SK-N-SH (cell line): ENCODE measurements around the gene ADAMTSL1. TPM values are rescaled to one million over a fixed set of nuclear protein-coding genes. Genes with fewer than 3 reads are reported as not detected.

ENCODE experiments used
- CTCF ChIA-PET: fragments of 300-600, 350-600 bp; formaldehyde crosslinking; extraction: SDS; loops from one replicate; lab custom pipeline; 2021; lab: Yijun Ruan, JAX
- POLR2A ChIA-PET: fragments of 350-600 bp; sonication (Branson Sonifier 250); formaldehyde crosslinking; extraction: SDS; loops from one replicate; lab custom pipeline; 2020; ENCODE audit warnings: antibody characterized with exemption, inconsistent platforms; lab: Yijun Ruan, JAX
- DNase-seq: peaks from one replicate; pipeline ENCODE4 v3.0.0; 2012
- H2AFZ ChIP-seq: fragments of 200-600 bp; sonication (generic); 2 replicates; pipeline ENCODE4 v1.8.1; 2016; ENCODE audit warnings: antibody characterized with exemption, mild to moderate bottlenecking, low read depth
- H3F3A ChIP-seq: fragments of 200-600 bp; sonication (generic); replicated peaks from 2 replicates; pipeline ENCODE3; 2016; ENCODE audit warnings: antibody characterized with exemption, mild to moderate bottlenecking; ENCODE audit not compliant: insufficient read depth
- H3K27ac ChIP-seq, 2 experiments: fragments of 200-500 bp in 1 of 2; fragments of 200-600 bp in 1 of 2; sonication (Bioruptor generic) in 1 of 2; sonication (generic), shearing (Covaris generic) in 1 of 2; 2 replicates each; pipeline versions ENCODE4 v1.5.1 to v1.6.1; 2014 to 2016; ENCODE audit warnings: low read depth in 2 of 2, inconsistent platforms in 1 of 2, low read length in 1 of 2, mild to moderate bottlenecking in 1 of 2, mixed read lengths in 1 of 2
- H3K27me3 ChIP-seq: fragments of 200-600 bp; sonication (generic), shearing (Covaris generic); 2 replicates; pipeline ENCODE4 v1.6.1; 2016; ENCODE audit warnings: mixed run types; ENCODE audit not compliant: insufficient read depth
- H3K36me3 ChIP-seq, 2 experiments: fragments of 200-500 bp in 1 of 2; fragments of 200-600 bp in 1 of 2; sonication (Bioruptor generic) in 1 of 2; sonication (generic) in 1 of 2; replicated peaks in 1 of 2; 2 replicates each; pipeline versions ENCODE3 to v1.5.1; 2014 to 2016; ENCODE audit warnings: low read length in 1 of 2, mild to moderate bottlenecking in 1 of 2; ENCODE audit not compliant: insufficient read depth in 2 of 2, control insufficient read depth in 1 of 2
- H3K4me1 ChIP-seq, 2 experiments: fragments of 200-500 bp in 1 of 2; fragments of 200-600 bp in 1 of 2; sonication (Bioruptor generic) in 1 of 2; sonication (generic), shearing (Covaris generic) in 1 of 2; 2 replicates each; pipeline versions ENCODE4 v1.5.1 to v1.6.1; 2014 to 2016; ENCODE audit warnings: low read depth in 1 of 2, low read length in 1 of 2, mixed run types in 1 of 2; ENCODE audit not compliant: insufficient read depth in 2 of 2, control insufficient read depth in 1 of 2
- H3K4me2 ChIP-seq: fragments of 200-600 bp; sonication (generic), shearing (Covaris generic); 2 replicates; pipeline ENCODE4 v1.6.1; 2017; ENCODE audit warnings: mixed run types
- H3K4me3 ChIP-seq, 2 experiments: fragments of 200-500 bp in 1 of 2; fragments of 200-600 bp in 1 of 2; sonication (Bioruptor generic) in 1 of 2; sonication (generic), shearing (Covaris generic) in 1 of 2; 2 replicates each; pipeline versions ENCODE4 v1.5.1 to v1.8.1; 2014 to 2016; ENCODE audit warnings: low read depth in 2 of 2, inconsistent platforms in 1 of 2, low read length in 1 of 2, mild to moderate bottlenecking in 1 of 2, mixed read lengths in 1 of 2, moderate library complexity in 1 of 2
- H3K79me2 ChIP-seq: fragments of 200-600 bp; sonication (generic); 2 replicates; pipeline ENCODE4 v1.8.1; 2017; ENCODE audit warnings: mild to moderate bottlenecking; ENCODE audit not compliant: insufficient read depth
- H3K9ac ChIP-seq: fragments of 200-600 bp; sonication (generic); 2 replicates; pipeline ENCODE4 v1.6.1; 2017; ENCODE audit warnings: mixed run types
- H3K9me2 ChIP-seq: fragments of 200-600 bp; sonication (generic); 2 replicates; pipeline ENCODE4 v1.6.1; 2017; ENCODE audit warnings: mixed run types
- H3K9me3 ChIP-seq: fragments of 200-600 bp; sonication (generic); 2 replicates; pipeline ENCODE4 v1.6.1; 2017; ENCODE audit warnings: mixed run types, mild to moderate bottlenecking, moderate library complexity
- H4K20me1 ChIP-seq: fragments of 200-600 bp; sonication (generic); 2 replicates; pipeline ENCODE4 v1.6.1; 2017; ENCODE audit warnings: mild to moderate bottlenecking, mixed run types; ENCODE audit not compliant: insufficient read depth
- ELF1 ChIP-seq: IDR thresholded peaks from 2 replicates; pipeline ENCODE4 v1.4.0; 2012
- EP300 ChIP-seq, 2 experiments: IDR thresholded peaks; 2 replicates each; pipeline versions ENCODE4 v1.4.0 to v1.6.1; 2012; ENCODE audit warnings: borderline replicate concordance in 1 of 2, low read depth in 1 of 2, low read length in 1 of 2
- EZH2phosphoT487 ChIP-seq: fragments of 200-600 bp; sonication (generic); IDR thresholded peaks from 2 replicates; pipeline ENCODE4 v1.6.1; 2017; ENCODE audit warnings: low read depth, mixed run types, mild to moderate bottlenecking, antibody characterized with exemption, moderate library complexity, borderline replicate concordance
- FOXM1 ChIP-seq: IDR thresholded peaks from 2 replicates; pipeline ENCODE4 v1.4.0; 2012; ENCODE audit warnings: low read depth, mild to moderate bottlenecking
- GABPA ChIP-seq: IDR thresholded peaks from 2 replicates; pipeline ENCODE4 v1.4.0; 2012; ENCODE audit warnings: low read depth, mild to moderate bottlenecking
- JUND ChIP-seq: IDR thresholded peaks from 2 replicates; pipeline ENCODE4 v1.4.0; 2012
- MAX ChIP-seq: IDR thresholded peaks from 2 replicates; pipeline ENCODE4 v1.4.0; 2012; ENCODE audit warnings: low read depth
- NFIC ChIP-seq: IDR thresholded peaks from 2 replicates; pipeline ENCODE4 v1.4.0; 2012; ENCODE audit warnings: borderline replicate concordance
- NRF1 ChIP-seq: IDR thresholded peaks from 2 replicates; pipeline ENCODE4 v1.6.1; 2012; ENCODE audit warnings: low read depth, mild to moderate bottlenecking, low read length
- PBX3 ChIP-seq: IDR thresholded peaks from 2 replicates; pipeline ENCODE4; 2012
- POLR2AphosphoS5 ChIP-seq: IDR thresholded peaks from 2 replicates; pipeline ENCODE4 v1.6.1; 2012; ENCODE audit warnings: low read depth, low read length
- RAD21 ChIP-seq: IDR thresholded peaks from 2 replicates; pipeline ENCODE4 v1.6.1; 2012; ENCODE audit warnings: mild to moderate bottlenecking, low read length
- REST ChIP-seq: IDR thresholded peaks from 2 replicates; pipeline ENCODE4 v1.6.1; 2012; ENCODE audit warnings: mild to moderate bottlenecking, low read depth, low read length, moderate library complexity
- SIN3A ChIP-seq: IDR thresholded peaks from 2 replicates; pipeline ENCODE4 v1.6.1; 2012; ENCODE audit warnings: low read depth, mild to moderate bottlenecking, low read length, moderate library complexity, borderline replicate concordance
- TAF1 ChIP-seq: IDR thresholded peaks from 2 replicates; pipeline ENCODE4 v1.6.1; 2012; ENCODE audit warnings: low read depth, mild to moderate bottlenecking, low read length, moderate library complexity, borderline replicate concordance
- TCF12 ChIP-seq: IDR thresholded peaks from 2 replicates; pipeline ENCODE4 v1.4.0; 2012
- ZBTB33 ChIP-seq: IDR thresholded peaks from 2 replicates; pipeline ENCODE4 v1.4.0; 2012; ENCODE audit warnings: low read depth, borderline replicate concordance
- WGBS: methylation state at CpG from one replicate; pipeline ENCODE4 v1.1.6; 2017; ENCODE audit warnings: low lambda C conversion rate; 5-methylcytosine and 5-hydroxymethylcytosine counted together
- polyA plus RNA-seq, 3 experiments: library from polyadenylated mRNA; depleted of rRNA; stranded (reverse); fragments of >200 nt; gene quantifications; 2 replicates each; pipeline ENCODE4 v1.2.3, GENCODE V29; 2012

The ADAMTSL1 gene
- polyA plus RNA-seq, 1 of the 3 experiments (the other 2 are of a cell fraction), result 114 TPM

- 28% methylated on average over 2 of the region's 2 CpGs for WGBS
- peak overlapping the region; percentile 41 for H3K4me2 ChIP-seq
- H3K79me2 ChIP-seq, result peaks cover 57% of the 10 kb centered on the region
- ChIA-PET POLR2A (interaction anchor here (0.6 kb wide), 1 partner anchor 400 kb away, joined by 3 read pairs; no protein-coding TSS in a partner anchor), CTCF (interaction anchor here (0.9 kb wide), 1 partner anchor 100 kb away, joined by 3 read pairs; no protein-coding TSS in a partner anchor)
- peaks cover 3 to 39% of the 10 kb centered on the region in 2 experiments for H3K36me3 ChIP-seq
- peak; percentile 86 for TF ChIP-seq PBX3
- TF ChIP-seq NRF1, result no peak
- TF ChIP-seq ELF1, result no peak
- peak; percentile 16; the same call in 1 of the 2 replicates for TF ChIP-seq SIN3A
- TF ChIP-seq ZBTB33, result no peak
- TF ChIP-seq TAF1, result no peak
- peak; percentile 67 for TF ChIP-seq NFIC
- peak; percentile 28 to 49; a peak in 3 of 4 replicates for TF ChIP-seq EP300 (IDR thresholded peaks at IDR 0.05; ENCODE audit: borderline replicate concordance in 1 of 2, low read depth in 1 of 2, low read length in 1 of 2)
- 0 out of 2 replicates have a peak, but pooled peaks have one; percentile 4 for TF ChIP-seq RAD21
- TF ChIP-seq TCF12, result peak; percentile 90
- TF ChIP-seq EZH2phosphoT487, result no peak
- peak; percentile 34 for TF ChIP-seq JUND
- no peak overlapping the region for H3K4me3 ChIP-seq
- H4K20me1 ChIP-seq, result no peaks in the 10 kb centered on the region
- H3K9ac ChIP-seq, result peak overlapping the region; percentile 50; the same call in 1 of the 2 replicates
- H2AFZ ChIP-seq, result no peak overlapping the region
- H3K4me1 ChIP-seq, result peaks cover 20 to 33% of the 10 kb centered on the region in 2 experiments; a peak in 3 of 4 replicates
- DNase-seq, result peak; percentile 19
- H3K27me3 ChIP-seq, result no peaks in the 10 kb centered on the region
- peaks cover 54% of the 10 kb centered on the region for H3F3A ChIP-seq
- H3K9me2 ChIP-seq, result no peaks in the 10 kb centered on the region
- H3K9me3 ChIP-seq, result no peaks in the 10 kb centered on the region
- H3K27ac ChIP-seq, result peak overlapping the region; percentile 92 to 98
Observed at GRCh38 chr9:18542837-18543405, 69.0 kb downstream of the ADAMTSL1 start.

- POLR2A ChIA-PET, result no interaction called here
- 16% methylated on average over 5 of the region's 5 CpGs for WGBS
- no peaks in the 10 kb centered on the region for H3K9me3 ChIP-seq
- peak overlapping the region; percentile 92 to 98 for H3K27ac ChIP-seq
- peaks cover 55% of the 10 kb centered on the region for H3F3A ChIP-seq
- no peaks in the 10 kb centered on the region for H3K9me2 ChIP-seq
- H3K79me2 ChIP-seq, result peaks cover 56% of the 10 kb centered on the region
- no peaks in the 10 kb centered on the region for H4K20me1 ChIP-seq
- CTCF ChIA-PET, result interaction anchor here (0.9 to 1.0 kb wide), 2 partner anchors 52 to 101 kb away, joined by 3 read pairs; no protein-coding TSS in a partner anchor
- H3K9ac ChIP-seq, result peak overlapping the region; percentile 65
- H3K4me2 ChIP-seq, result peak overlapping the region; percentile 57; the same call in 1 of the 2 replicates
- no peaks in the 10 kb centered on the region for H3K27me3 ChIP-seq
- peaks cover 3 to 39% of the 10 kb centered on the region in 2 experiments for H3K36me3 ChIP-seq
- no peak overlapping the region for H3K4me3 ChIP-seq
- DNase-seq, result peak; percentile 49
- peaks cover 20 to 33% of the 10 kb centered on the region in 2 experiments; a peak in 3 of 4 replicates for H3K4me1 ChIP-seq
- no peak overlapping the region for H2AFZ ChIP-seq
- TF ChIP-seq POLR2AphosphoS5 (peak; percentile 87), GABPA (no peak), REST (no peak), FOXM1 (peak; percentile 80), MAX (no peak; the same call in 1 of the 2 replicates)
Observed at GRCh38 chr9:18543406-18544192, 69.6 kb downstream of the ADAMTSL1 start.
